ENCODE results near the gene EME1.

EME1 gene

GRCh38 chr17:50348522-50349242 lies 24.3 kb upstream of the EME1 start:
- FAIRE-seq: no peak

- FAIRE-seq: no peak
Measured at GRCh38 chr17:50349243-50349600, 23.8 kb upstream of the EME1 start.

- no peak for FAIRE-seq
Measured at GRCh38 chr17:50350733-50351132, 22.3 kb upstream of the EME1 start.

- FAIRE-seq: no peak
Measured at GRCh38 chr17:50352072-50352692, 20.8 kb upstream of the EME1 start.

- FAIRE-seq: no peak
Measured at GRCh38 chr17:50352693-50353599, 20.1 kb upstream of the EME1 start.

- no peak for FAIRE-seq
Measured at GRCh38 chr17:50353600-50354195, 19.3 kb upstream of the EME1 start.

GRCh38 chr17:50354198-50354597 lies 18.8 kb upstream of the EME1 start:
- no peak for FAIRE-seq

- no peak for FAIRE-seq
Measured at GRCh38 chr17:50354776-50355175, 18.3 kb upstream of the EME1 start.

- no peak for FAIRE-seq
Measured at GRCh38 chr17:50355336-50355700, 17.7 kb upstream of the EME1 start.

- no peak for FAIRE-seq
Measured at GRCh38 chr17:50355701-50356341, 17.2 kb upstream of the EME1 start.

- no peak for FAIRE-seq
Measured at GRCh38 chr17:50356418-50356817, 16.6 kb upstream of the EME1 start.

GRCh38 chr17:50356892-50357510 lies 16.0 kb upstream of the EME1 start:
- FAIRE-seq: no peak

- no peak for FAIRE-seq
Measured at GRCh38 chr17:50358177-50358576, 14.9 kb upstream of the EME1 start.

- no peak for FAIRE-seq
Measured at GRCh38 chr17:50359005-50359699, 13.9 kb upstream of the EME1 start.

GRCh38 chr17:50359998-50360461 lies 13.0 kb upstream of the EME1 start:
- FAIRE-seq: no peak

GRCh38 chr17:50360486-50361115 lies 12.4 kb upstream of the EME1 start:
- no peak for FAIRE-seq

- FAIRE-seq: no peak
Measured at GRCh38 chr17:50361561-50362480, 11.2 kb upstream of the EME1 start.

- no peak for FAIRE-seq
Measured at GRCh38 chr17:50362661-50363060, 10.4 kb upstream of the EME1 start.

- no peak for FAIRE-seq
Measured at GRCh38 chr17:50363217-50364060, 9.6 kb upstream of the EME1 start.
